Kidney tubule cell (primary cell): ENCODE results near the gene ACOX3.
"Not testable (repeated sequence)": the region's sequence is repeated elsewhere in the genome, so short reads cannot be mapped to it uniquely, and the experiment has no call there.

Source experiments
- DNase-seq: peaks from one replicate; pipeline ENCODE4 v3.0.0-alpha.2; 2018; ENCODE audit warnings: low spot score

ACOX3 gene

GRCh38 chr4:8350841-8351461, 89.6 kb downstream of the ACOX3 start:
- DNase-seq = no peak

DNA sequence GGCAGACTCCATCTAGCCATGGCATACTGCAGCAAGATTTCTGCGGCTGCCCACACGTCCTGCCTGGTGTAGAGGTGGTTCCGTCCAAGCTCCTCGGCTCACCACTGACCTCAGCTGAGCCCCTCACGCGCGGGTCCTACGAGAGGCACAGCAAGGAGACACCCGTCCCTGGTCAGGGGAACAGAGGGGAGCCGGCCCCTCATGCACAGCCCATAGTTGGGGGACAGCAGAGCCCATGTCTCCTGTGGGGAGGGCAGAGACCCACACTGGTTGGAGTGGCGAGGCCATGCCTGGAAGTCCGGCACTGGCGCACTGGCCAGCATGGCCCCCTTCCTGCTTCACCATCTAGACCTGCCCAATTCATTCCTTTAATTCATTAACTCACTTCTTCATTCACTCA, 90.2 kb downstream of the ACOX3 start:
- no peak for DNase-seq

DNA sequence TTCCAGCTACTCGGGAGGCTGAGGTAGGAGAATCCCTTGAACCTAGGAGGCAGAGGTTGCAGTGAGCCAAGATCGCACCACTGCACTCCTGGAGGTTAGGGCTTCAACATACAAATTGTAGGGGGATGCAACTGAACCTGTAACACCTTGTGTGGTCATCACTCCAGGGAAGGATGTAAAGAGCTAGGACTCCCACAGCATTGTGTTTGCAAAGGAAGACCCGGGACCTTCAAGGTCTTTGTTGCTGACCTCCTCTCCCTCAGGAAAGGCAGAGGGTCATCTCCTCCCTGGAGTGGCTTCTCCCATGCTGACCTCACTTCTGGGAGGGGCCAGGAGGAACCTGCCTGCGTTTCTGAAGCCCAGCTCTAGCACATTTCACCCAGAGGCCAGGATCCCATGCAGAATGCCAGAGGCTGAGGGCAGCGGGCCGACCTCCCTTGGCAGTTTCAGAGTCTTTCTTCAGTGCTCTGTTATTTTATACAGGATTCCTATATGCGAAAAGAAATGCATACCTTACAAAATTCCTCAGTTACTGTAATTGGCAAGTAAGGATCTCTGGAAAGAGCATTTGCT, 90.8 kb downstream of the ACOX3 start:
- DNase-seq = no peak

DNA sequence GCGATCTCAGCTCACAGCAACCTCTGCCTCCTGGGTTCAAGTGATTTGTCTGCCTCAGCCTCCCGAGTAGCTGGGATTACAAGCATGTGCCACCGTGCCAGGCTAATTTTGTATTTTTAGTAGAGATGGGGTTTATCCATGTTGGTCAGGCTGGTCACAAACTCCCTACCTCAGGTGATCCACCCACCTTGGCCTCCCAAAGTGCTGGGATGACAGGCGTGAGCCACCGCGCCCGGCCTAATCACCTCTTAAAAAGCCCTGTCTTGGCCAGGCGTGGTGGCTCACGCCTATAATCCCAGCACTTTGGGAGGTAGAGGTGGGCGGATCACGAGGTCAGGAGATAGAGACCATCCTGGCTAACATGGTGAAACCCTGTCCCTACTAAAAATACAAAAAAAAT, 91.3 kb downstream of the ACOX3 start:
- not testable (repeated sequence) for DNase-seq

DNA sequence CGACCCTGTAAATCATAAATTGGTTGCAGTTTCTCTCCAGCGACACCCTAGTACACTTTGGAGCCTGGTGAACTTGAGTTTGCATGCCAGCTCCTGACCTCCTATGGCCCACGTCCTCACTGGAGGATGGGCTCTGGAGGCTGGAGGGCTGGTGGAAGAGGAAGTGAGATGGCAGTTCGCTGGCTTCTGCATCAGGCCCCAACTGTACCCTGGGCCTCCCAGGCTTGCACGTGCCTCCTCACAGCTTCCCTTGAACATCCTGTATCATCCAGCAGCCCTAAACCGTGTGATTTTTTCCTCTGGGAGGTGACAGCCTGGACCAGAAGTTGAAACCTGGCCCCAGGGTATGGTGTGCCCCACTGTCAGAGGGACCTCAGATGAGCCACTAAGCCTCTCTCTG, 92.5 kb downstream of the ACOX3 start:
- DNase-seq = no peak

- DNase-seq = no peak
Measured at GRCh38 chr4:8347660-8348059, 92.9 kb downstream of the ACOX3 start.

- no peak for DNase-seq
Measured at GRCh38 chr4:8346838-8347605, 93.5 kb downstream of the ACOX3 start.

DNA sequence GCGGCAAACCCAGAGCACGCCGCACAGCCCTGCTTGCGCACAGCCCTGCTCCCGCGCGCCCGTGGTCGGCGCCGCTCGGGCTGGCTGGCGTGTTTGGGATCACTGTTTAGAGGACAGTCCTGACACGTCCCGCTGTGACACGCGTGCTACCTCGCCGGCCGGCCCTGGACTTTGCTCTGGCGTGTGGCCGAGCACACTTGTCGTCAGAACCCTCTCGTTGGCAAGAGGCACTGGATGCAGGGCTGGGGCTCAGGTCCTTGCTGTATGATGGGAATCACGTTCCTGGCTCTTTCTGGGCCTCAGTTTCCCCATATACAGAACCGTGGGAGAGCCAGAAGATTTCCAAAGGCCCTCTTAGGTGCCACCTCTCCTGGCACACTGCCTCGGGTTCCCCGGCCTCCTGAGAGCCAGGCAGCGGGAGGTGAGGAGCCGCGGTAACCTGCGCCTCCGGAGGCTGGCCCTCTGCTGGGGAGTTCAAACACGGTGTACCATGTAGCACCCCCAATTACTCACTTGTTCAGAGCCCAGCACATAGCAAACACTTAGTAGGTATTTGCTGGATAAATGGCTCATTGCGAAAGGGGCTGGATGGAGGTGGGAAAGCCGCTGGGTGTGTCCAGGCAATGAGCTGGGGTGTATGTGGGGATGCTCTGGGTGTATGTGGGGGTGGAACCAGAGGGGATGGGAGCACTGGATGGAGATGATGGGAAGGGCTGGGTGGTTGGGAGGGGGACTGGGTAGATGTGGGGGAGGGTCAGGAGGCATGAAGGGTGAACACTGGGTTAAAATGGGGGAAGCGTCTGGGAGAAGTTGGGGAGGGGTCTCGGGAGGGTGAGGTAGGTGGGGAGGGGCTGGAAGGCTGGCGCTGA, 94.3 kb downstream of the ACOX3 start:
- DNase-seq = no peak

DNA sequence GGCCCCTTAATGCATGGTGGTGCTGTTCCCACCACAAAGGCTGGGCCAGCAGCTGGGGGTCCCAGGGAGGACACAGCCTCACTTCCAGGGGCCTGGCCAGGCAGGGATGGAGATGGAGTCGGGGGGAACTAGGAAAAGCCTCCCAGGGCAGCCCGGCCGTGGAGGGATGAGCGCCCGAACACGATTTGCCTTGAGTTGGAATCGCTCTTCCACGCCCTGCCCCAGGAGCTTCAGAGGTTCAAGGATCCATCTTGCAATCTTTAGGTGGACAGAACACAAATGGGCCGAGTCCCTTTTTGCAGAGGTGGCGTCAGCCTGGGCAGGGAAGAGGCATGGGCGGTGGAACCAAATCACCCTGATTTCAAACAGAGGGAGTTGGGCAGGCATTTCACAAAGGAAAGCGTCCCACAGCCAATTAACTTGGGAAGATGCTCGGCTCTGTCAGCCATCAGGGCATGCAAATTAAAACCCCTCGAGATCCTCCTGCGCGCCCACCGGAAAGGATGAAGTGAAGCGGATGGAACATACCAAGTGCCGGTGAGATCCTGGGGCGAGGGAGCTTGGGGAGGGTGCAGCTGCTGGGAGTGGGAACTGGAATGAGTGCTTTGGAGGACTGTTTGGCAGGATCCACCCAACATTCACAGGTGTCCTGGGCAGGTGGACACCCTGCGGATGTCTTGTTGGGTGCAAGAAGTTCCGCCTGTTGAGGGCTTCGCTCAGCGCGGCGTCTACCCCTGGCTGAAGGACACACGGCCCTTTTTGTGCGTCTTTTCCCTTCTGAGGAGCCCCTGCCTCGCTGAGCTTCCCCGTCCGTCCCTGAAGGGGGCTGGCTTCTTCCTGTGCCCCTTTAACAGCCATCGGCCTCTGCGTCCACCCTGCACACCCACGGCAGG, 95.2 kb downstream of the ACOX3 start:
- DNase-seq = no peak

GRCh38 chr4:8344377-8344776, 96.1 kb downstream of the ACOX3 start:
- no peak for DNase-seq

DNA sequence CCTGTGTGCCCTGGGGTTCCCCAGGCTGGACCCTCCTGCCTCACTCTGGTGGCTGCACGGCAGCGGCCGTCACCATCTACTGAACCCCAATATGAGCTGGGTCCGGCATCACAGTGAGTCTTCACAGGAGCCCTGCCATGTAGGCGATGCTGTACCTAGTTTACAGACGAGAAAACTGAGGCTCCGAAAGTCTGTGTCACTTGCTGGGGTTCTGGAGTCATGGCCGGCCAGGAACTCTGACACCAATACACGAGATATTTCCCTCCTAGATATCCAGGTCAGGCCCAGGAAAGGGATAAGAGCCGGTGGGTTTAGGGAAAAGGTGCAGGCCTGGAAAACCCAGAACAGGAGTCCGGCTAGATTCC, 96.6 kb downstream of the ACOX3 start:
- DNase-seq = no peak

DNA sequence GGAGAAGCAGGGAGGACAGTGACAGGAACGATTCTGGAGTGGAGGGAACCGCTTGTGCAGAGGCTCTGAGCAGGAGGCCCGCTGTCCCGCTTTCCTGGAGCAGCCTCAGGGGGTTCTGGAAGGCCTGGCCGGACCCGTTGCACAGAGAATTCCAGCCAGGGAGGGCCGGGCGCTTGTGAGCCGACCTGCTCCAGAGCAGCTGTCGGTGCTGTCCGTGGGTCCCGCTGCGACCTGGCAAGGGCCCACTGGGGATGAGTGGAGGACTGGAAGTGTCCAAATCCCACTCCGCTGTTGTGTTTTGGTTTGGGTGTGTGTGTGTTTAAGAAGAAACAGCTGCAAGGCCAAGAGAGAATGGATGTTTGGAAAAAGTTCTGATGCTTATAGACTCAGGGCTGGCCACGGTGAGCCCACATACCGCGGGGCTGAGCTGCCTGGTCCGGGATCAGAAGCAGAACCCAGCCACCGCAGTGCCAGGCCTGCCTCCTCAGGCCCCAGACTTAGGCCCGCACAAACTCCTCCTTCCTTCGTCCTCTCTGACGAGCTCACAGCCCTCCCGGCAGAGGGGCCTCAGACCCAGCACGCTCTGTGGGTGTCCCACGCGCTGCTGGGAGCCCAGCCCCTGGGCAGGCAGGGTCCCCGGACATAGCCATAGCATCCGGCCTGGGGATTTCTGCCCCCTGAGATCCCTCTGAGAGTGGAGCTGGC, 97.1 kb downstream of the ACOX3 start:
- no peak for DNase-seq

GRCh38 chr4:8342651-8343261, 97.8 kb downstream of the ACOX3 start:
- no peak for DNase-seq

DNA sequence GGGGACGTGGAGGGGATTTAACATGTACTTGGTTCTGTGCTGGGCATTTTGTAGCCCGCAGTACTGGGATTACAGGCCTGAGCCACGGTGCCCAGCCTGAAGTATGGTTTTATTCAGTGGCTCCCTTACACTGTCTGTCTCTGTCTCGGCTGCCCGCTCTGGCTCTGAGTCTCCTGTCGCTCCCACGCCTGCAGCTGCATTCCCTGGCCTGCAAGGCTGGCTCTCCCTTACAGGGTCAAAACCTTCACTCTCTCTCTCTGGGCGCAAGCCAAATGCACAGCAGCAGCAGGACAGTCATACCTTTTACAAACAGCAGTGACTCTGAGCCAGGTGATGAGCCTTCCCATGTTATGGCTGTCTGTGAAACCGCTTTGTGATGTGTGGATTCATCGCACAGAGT, 98.8 kb downstream of the ACOX3 start:
- peak; percentile 29 for DNase-seq

DNA sequence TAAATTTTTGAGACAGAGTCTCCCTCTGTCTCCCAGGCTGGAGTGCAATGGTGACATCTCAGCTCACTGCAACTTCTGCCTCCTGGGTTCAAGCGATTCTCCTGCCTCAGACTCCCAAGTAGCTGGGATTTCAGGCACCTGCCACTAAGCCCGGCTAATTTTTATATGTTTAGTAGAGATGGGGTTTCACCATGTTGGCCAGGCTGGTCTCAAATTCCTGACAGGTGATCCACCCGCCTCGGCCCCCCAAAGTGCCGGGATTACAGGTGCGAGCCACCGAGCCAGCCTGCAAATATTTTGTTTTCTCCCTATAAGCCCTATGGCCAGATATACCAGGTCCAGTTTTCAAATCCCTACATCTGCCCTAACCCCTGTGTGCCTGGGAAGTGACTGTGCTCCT, 99.2 kb downstream of the ACOX3 start:
- DNase-seq = not testable (repeated sequence)

- DNase-seq = no peak
Measured at GRCh38 chr4:8340781-8341241, 99.7 kb downstream of the ACOX3 start.

DNA sequence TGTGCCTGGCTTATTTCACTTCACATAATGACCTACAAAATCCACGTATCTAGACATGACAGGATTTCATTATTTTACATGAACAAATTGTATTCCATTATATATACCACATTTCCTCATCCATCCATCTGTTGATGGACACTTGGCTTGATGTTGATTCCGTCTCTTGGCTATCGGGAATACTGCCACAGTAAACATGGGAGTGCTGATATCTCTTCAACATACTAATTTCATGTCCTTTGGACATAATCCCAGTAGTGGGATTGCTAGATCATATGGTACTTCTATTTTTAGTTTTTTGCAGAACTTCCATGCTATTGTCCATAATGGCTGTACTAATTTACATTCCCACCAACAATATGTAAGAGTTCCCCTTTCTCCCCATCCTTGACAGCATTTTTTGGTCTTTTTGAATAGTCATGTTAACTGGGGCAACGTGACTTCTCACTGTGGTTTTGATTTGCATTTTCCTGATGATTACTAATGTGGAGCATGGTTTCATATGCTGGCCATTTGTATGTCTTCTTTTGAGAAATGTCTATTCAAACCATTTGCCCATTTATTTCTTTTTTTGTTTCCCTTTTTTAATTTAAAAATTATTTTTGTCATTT, 102.1 kb downstream of the ACOX3 start:
- DNase-seq = no peak

GRCh38 chr4:8336412-8337075, 104.0 kb downstream of the ACOX3 start:
- DNase-seq = peak; percentile 94

- DNase-seq = no peak
Measured at GRCh38 chr4:8335848-8336247, 104.7 kb downstream of the ACOX3 start.
